AG09309 (cell line): Measurements from ENCODE around the gene SLC7A1.

Source experiments
- DNase-seq: peaks from one replicate; pipeline ENCODE4 v3.0.0-alpha.2; 2010; ENCODE audit warnings: low read depth
- H3K4me3 ChIP-seq: 2 replicates; pipeline ENCODE4 v1.5.1; 2011; ENCODE audit warnings: mild to moderate bottlenecking, low read depth, low read length, moderate library complexity; ENCODE audit not compliant: control insufficient read depth
- CTCF ChIP-seq: IDR thresholded peaks from 2 replicates; pipeline ENCODE4 v1.5.1; 2011; ENCODE audit warnings: mild to moderate bottlenecking, low read depth, low read length, inconsistent platforms; ENCODE audit not compliant: insufficient read depth, control insufficient read depth; ENCODE audit errors: missing control alignments

The SLC7A1 gene

GRCh38 chr13:29536853-29537252 lies 58.6 kb downstream of the SLC7A1 start:
- H3K4me3 ChIP-seq: no peak overlapping the region
- DNase-seq: no peak
- no peak for TF ChIP-seq CTCF

GRCh38 chr13:29535663-29536655 lies 59.5 kb downstream of the SLC7A1 start:
- no peak for TF ChIP-seq CTCF
- H3K4me3 ChIP-seq: no peak overlapping the region
- no peak for DNase-seq

- DNase-seq: no peak
- H3K4me3 ChIP-seq: no peak overlapping the region
- TF ChIP-seq CTCF: no peak
These were observed 61.4 kb downstream of the SLC7A1 start for GRCh38 chr13:29534083-29534482.

- H3K4me3 ChIP-seq: no peak overlapping the region
- no peak for TF ChIP-seq CTCF
- no peak for DNase-seq
These were observed 62.7 kb downstream of the SLC7A1 start for GRCh38 chr13:29532821-29533220.

GRCh38 chr13:29532116-29532515 lies 63.4 kb downstream of the SLC7A1 start:
- no peak overlapping the region for H3K4me3 ChIP-seq
- no peak for DNase-seq
- TF ChIP-seq CTCF: no peak

GRCh38 chr13:29530901-29531300 lies 64.6 kb downstream of the SLC7A1 start:
- TF ChIP-seq CTCF: no peak
- DNase-seq: no peak
- no peak overlapping the region for H3K4me3 ChIP-seq
